ENCODE data around the gene PDE4D.
A peak's percentile ranks its signal among the peaks of the same experiment; 100 is the strongest.
"Not testable (repeated sequence)": the region's sequence is repeated elsewhere in the genome, so short reads cannot be mapped to it uniquely, and the experiment has no call there.

PDE4D gene

GRCh38 chr5:59065554-59065953 lies 828.0 kb downstream of the PDE4D start:
- DNase-seq (ENCODE audit: low spot score), result no peak

GRCh38 chr5:59064293-59064692 lies 829.2 kb downstream of the PDE4D start:
- no peak for DNase-seq (ENCODE audit: low spot score)

- DNase-seq (ENCODE audit: low spot score), result no peak
Measured at GRCh38 chr5:59062986-59063683, 830.4 kb downstream of the PDE4D start.

GRCh38 chr5:59061377-59061776 lies 832.1 kb downstream of the PDE4D start:
- DNase-seq (ENCODE audit: low spot score), result no peak

- no peak for DNase-seq (ENCODE audit: low spot score)
Measured at GRCh38 chr5:59058969-59059687, 834.4 kb downstream of the PDE4D start.

GRCh38 chr5:59058237-59058636 lies 835.3 kb downstream of the PDE4D start:
- no peak for DNase-seq (ENCODE audit: low spot score)

- DNase-seq (ENCODE audit: low spot score), result not testable (repeated sequence)
Measured at GRCh38 chr5:59056599-59056998, 836.9 kb downstream of the PDE4D start.

GRCh38 chr5:59055745-59056448 lies 837.6 kb downstream of the PDE4D start:
- DNase-seq (ENCODE audit: low spot score), result no peak

- DNase-seq (ENCODE audit: low spot score), result no peak
Measured at GRCh38 chr5:59054963-59055528, 838.5 kb downstream of the PDE4D start.

- DNase-seq (ENCODE audit: low spot score), result no peak
Measured at GRCh38 chr5:59051951-59052350, 841.6 kb downstream of the PDE4D start.

GRCh38 chr5:59049095-59049494 lies 844.4 kb downstream of the PDE4D start:
- DNase-seq (ENCODE audit: low spot score), result no peak

- DNase-seq (ENCODE audit: low spot score), result no peak
Measured at GRCh38 chr5:59042201-59043055, 851.1 kb downstream of the PDE4D start.

- DNase-seq (ENCODE audit: low spot score), result no peak
Measured at GRCh38 chr5:59041355-59041754, 852.2 kb downstream of the PDE4D start.

GRCh38 chr5:59040804-59041201 lies 852.7 kb downstream of the PDE4D start:
- no peak for DNase-seq (ENCODE audit: low spot score)

- no peak for DNase-seq (ENCODE audit: low spot score)
Measured at GRCh38 chr5:59040024-59040803, 853.3 kb downstream of the PDE4D start.

GRCh38 chr5:59039296-59040023 lies 854.1 kb downstream of the PDE4D start:
- peak; percentile 70 for DNase-seq (ENCODE audit: low spot score)

- DNase-seq (ENCODE audit: low spot score), result no peak
Measured at GRCh38 chr5:59038798-59039295, 854.7 kb downstream of the PDE4D start.

- no peak for DNase-seq (ENCODE audit: low spot score)
Measured at GRCh38 chr5:59037941-59038797, 855.4 kb downstream of the PDE4D start.

- no peak for DNase-seq (ENCODE audit: low spot score)
Measured at GRCh38 chr5:59037453-59037852, 856.1 kb downstream of the PDE4D start.
